Activated T-cell treated with anti-CD3 and anti-CD28 coated beads, Interleukin-2, amount 50 U/mL, for 24 hours (primary cell): ENCODE measurements around the gene GRID1.
"Not testable (repeated sequence)": the region's sequence is repeated elsewhere in the genome, so short reads cannot be mapped to it uniquely, and the experiment has no call there.

Experiments used
- DNase-seq: peaks from one replicate; pipeline ENCODE4 v3.0.0-alpha.2; 2020
- H3K27ac Mint-ChIP-seq: 2 replicates; pipeline ENCODE4 v1.8.0; 2020; ENCODE audit warnings: mild to moderate bottlenecking, mixed read lengths
- H3K27me3 Mint-ChIP-seq: 2 replicates; pipeline ENCODE4 v1.8.0; 2020; ENCODE audit warnings: mixed read lengths
- H3K36me3 Mint-ChIP-seq: 2 replicates; pipeline ENCODE4 v1.8.0; 2020; ENCODE audit warnings: low read depth, mixed read lengths
- H3K4me1 Mint-ChIP-seq: 2 replicates; pipeline ENCODE4 v1.8.0; 2020; ENCODE audit warnings: low read depth, mixed read lengths
- H3K4me3 Mint-ChIP-seq: 2 replicates; pipeline ENCODE4 v1.8.0; 2020; ENCODE audit warnings: mild to moderate bottlenecking, moderate library complexity, mixed read lengths
- H3K9me3 Mint-ChIP-seq: 2 replicates; pipeline ENCODE4 v1.8.0; 2020; ENCODE audit warnings: mixed read lengths

The GRID1 gene

GRCh38 chr10:86244297-86245014, 122.1 kb downstream of the GRID1 start:
- H3K4me1 Mint-ChIP-seq, result no peaks in the 10 kb centered on the region
- H3K27me3 Mint-ChIP-seq, result peaks cover 2% of the 10 kb centered on the region
- H3K36me3 Mint-ChIP-seq, result no peaks in the 10 kb centered on the region
- DNase-seq, result no peak
- H3K9me3 Mint-ChIP-seq, result no peaks in the 10 kb centered on the region
- H3K27ac Mint-ChIP-seq, result no peak overlapping the region
- H3K4me3 Mint-ChIP-seq, result no peak overlapping the region

GRCh38 chr10:86243651-86244155, 122.9 kb downstream of the GRID1 start:
- no peak for DNase-seq
- Mint-ChIP-seq H3K27me3 (peaks cover 2% of the 10 kb centered on the region), H3K4me1 (no peaks in the 10 kb centered on the region), H3K9me3 (no peaks in the 10 kb centered on the region), H3K27ac (no peak overlapping the region), H3K4me3 (no peak overlapping the region), H3K36me3 (no peaks in the 10 kb centered on the region)

GRCh38 chr10:86242761-86243160, 123.8 kb downstream of the GRID1 start:
- Mint-ChIP-seq H3K27me3 (no peaks in the 10 kb centered on the region), H3K27ac (no peak overlapping the region), H3K9me3 (peaks cover 2% of the 10 kb centered on the region), H3K36me3 (no peaks in the 10 kb centered on the region), H3K4me1 (no peaks in the 10 kb centered on the region), H3K4me3 (no peak overlapping the region)
- DNase-seq, result no peak

- H3K27ac Mint-ChIP-seq, DNase-seq, H3K36me3 Mint-ChIP-seq, H3K27me3 Mint-ChIP-seq, H3K4me1 Mint-ChIP-seq, H3K9me3 Mint-ChIP-seq, H3K4me3 Mint-ChIP-seq: not testable (repeated sequence)
Observed at GRCh38 chr10:86238089-86238488, 128.5 kb downstream of the GRID1 start.

GRCh38 chr10:86234541-86235270, 131.9 kb downstream of the GRID1 start:
- H3K36me3 Mint-ChIP-seq, result no peaks in the 10 kb centered on the region
- H3K9me3 Mint-ChIP-seq, result peaks cover 4% of the 10 kb centered on the region
- no peaks in the 10 kb centered on the region for H3K4me1 Mint-ChIP-seq
- no peak overlapping the region for H3K27ac Mint-ChIP-seq
- no peak for DNase-seq
- H3K4me3 Mint-ChIP-seq, result no peak overlapping the region
- no peaks in the 10 kb centered on the region for H3K27me3 Mint-ChIP-seq

- Mint-ChIP-seq H3K27me3 (no peaks in the 10 kb centered on the region), H3K4me3 (no peak overlapping the region), H3K27ac (no peak overlapping the region), H3K9me3 (peaks cover 4% of the 10 kb centered on the region), H3K36me3 (no peaks in the 10 kb centered on the region), H3K4me1 (no peaks in the 10 kb centered on the region)
- DNase-seq, result no peak
Observed at GRCh38 chr10:86234107-86234506, 132.5 kb downstream of the GRID1 start.

GRCh38 chr10:86233131-86233530, 133.5 kb downstream of the GRID1 start:
- no peak overlapping the region for H3K27ac Mint-ChIP-seq
- no peaks in the 10 kb centered on the region for H3K36me3 Mint-ChIP-seq
- H3K4me3 Mint-ChIP-seq, result no peak overlapping the region
- H3K4me1 Mint-ChIP-seq, result no peaks in the 10 kb centered on the region
- no peak for DNase-seq
- H3K27me3 Mint-ChIP-seq, result no peaks in the 10 kb centered on the region
- peaks cover 4% of the 10 kb centered on the region for H3K9me3 Mint-ChIP-seq

- Mint-ChIP-seq H3K4me1 (no peaks in the 10 kb centered on the region), H3K27me3 (no peaks in the 10 kb centered on the region), H3K4me3 (no peak overlapping the region), H3K36me3 (no peaks in the 10 kb centered on the region), H3K27ac (no peak overlapping the region), H3K9me3 (peaks cover 1% of the 10 kb centered on the region)
- DNase-seq, result no peak
Observed at GRCh38 chr10:86232644-86233043, 134.0 kb downstream of the GRID1 start.

GRCh38 chr10:86231796-86232560, 134.6 kb downstream of the GRID1 start:
- Mint-ChIP-seq H3K4me3 (no peak overlapping the region), H3K4me1 (no peaks in the 10 kb centered on the region)

GRCh38 chr10:86230557-86231180, 135.9 kb downstream of the GRID1 start:
- Mint-ChIP-seq H3K36me3 (no peaks in the 10 kb centered on the region), H3K4me3 (no peak overlapping the region), H3K27me3 (no peaks in the 10 kb centered on the region), H3K9me3 (no peaks in the 10 kb centered on the region), H3K4me1 (no peaks in the 10 kb centered on the region), H3K27ac (no peak overlapping the region)
- DNase-seq, result no peak

More at GRCh38 chr10:86231796-86232560, 134.6 kb downstream of the GRID1 start:
- no peak for DNase-seq
- Mint-ChIP-seq H3K27ac (no peak overlapping the region), H3K9me3 (no peaks in the 10 kb centered on the region), H3K36me3 (no peaks in the 10 kb centered on the region), H3K27me3 (no peaks in the 10 kb centered on the region)

GRCh38 chr10:86229811-86230556, 136.6 kb downstream of the GRID1 start:
- no peak for DNase-seq
- H3K9me3 Mint-ChIP-seq, result no peaks in the 10 kb centered on the region
- H3K4me1 Mint-ChIP-seq, result no peaks in the 10 kb centered on the region
- H3K27ac Mint-ChIP-seq, result no peak overlapping the region
- H3K27me3 Mint-ChIP-seq, result no peaks in the 10 kb centered on the region
- no peak overlapping the region for H3K4me3 Mint-ChIP-seq
- no peaks in the 10 kb centered on the region for H3K36me3 Mint-ChIP-seq

GRCh38 chr10:86229376-86229775, 137.2 kb downstream of the GRID1 start:
- no peaks in the 10 kb centered on the region for H3K9me3 Mint-ChIP-seq
- no peak overlapping the region for H3K4me3 Mint-ChIP-seq
- H3K27ac Mint-ChIP-seq, result no peak overlapping the region
- DNase-seq, result no peak
- H3K4me1 Mint-ChIP-seq, result no peaks in the 10 kb centered on the region
- no peaks in the 10 kb centered on the region for H3K36me3 Mint-ChIP-seq
- H3K27me3 Mint-ChIP-seq, result no peaks in the 10 kb centered on the region

GRCh38 chr10:86227501-86228258, 138.9 kb downstream of the GRID1 start:
- Mint-ChIP-seq H3K36me3 (no peaks in the 10 kb centered on the region), H3K4me3 (no peak overlapping the region), H3K4me1 (no peaks in the 10 kb centered on the region), H3K27ac (no peak overlapping the region), H3K9me3 (no peaks in the 10 kb centered on the region), H3K27me3 (no peaks in the 10 kb centered on the region)
- no peak for DNase-seq
